Astrocyte (in vitro differentiated cells and primary cell): Measurements from ENCODE around the gene NLGN4Y. TPM values are rescaled to one million over a fixed set of nuclear protein-coding genes. Genes with fewer than 3 reads are reported as not detected.

Source experiments
- DNase-seq: peaks from one replicate; pipeline ENCODE4 v3.0.0-alpha.2; 2010; ENCODE audit warnings: low read depth
- FAIRE-seq: peaks from 2 replicates; lab custom pipeline; 2011; peaks lifted over from hg19 to GRCh38; lab: Jason Lieb, UNC
- H2AFZ ChIP-seq: 2 replicates; pipeline ENCODE4 v1.6.0; 2012; ENCODE audit warnings: low read depth, low read length, inconsistent platforms
- H3K27ac ChIP-seq: 2 replicates; pipeline ENCODE4 v1.5.1; 2011; ENCODE audit warnings: low read depth, low read length, inconsistent platforms
- H3K27me3 ChIP-seq: 2 replicates; pipeline ENCODE4 v1.6.0; 2011; ENCODE audit warnings: low read length, inconsistent platforms; ENCODE audit not compliant: insufficient read depth
- H3K36me3 ChIP-seq: 2 replicates; pipeline ENCODE4 v1.5.1; 2011; ENCODE audit warnings: low read length, inconsistent platforms; ENCODE audit not compliant: insufficient read depth
- H3K4me1 ChIP-seq: 2 replicates; pipeline ENCODE4 v1.5.1; 2011; ENCODE audit warnings: low read length, inconsistent platforms; ENCODE audit not compliant: insufficient read depth
- H3K4me2 ChIP-seq: 2 replicates; pipeline ENCODE4 v1.6.0; 2012; ENCODE audit warnings: low read length, inconsistent platforms
- H3K4me3 ChIP-seq: 2 replicates; pipeline ENCODE4 v1.5.1; 2011; ENCODE audit warnings: low read depth, mild to moderate bottlenecking, low read length, inconsistent platforms; ENCODE audit not compliant: insufficient read depth
- H3K79me2 ChIP-seq: 2 replicates; pipeline ENCODE4 v1.6.0; 2012; ENCODE audit warnings: mild to moderate bottlenecking, low read length, inconsistent platforms; ENCODE audit not compliant: insufficient read depth
- H3K9ac ChIP-seq: 2 replicates; pipeline ENCODE4 v1.6.0; 2012; ENCODE audit warnings: mild to moderate bottlenecking, low read length, inconsistent platforms
- H3K9me3 ChIP-seq: 2 replicates; pipeline ENCODE4 v1.5.1; 2012; ENCODE audit warnings: low read depth, mild to moderate bottlenecking, low read length, inconsistent platforms; ENCODE audit not compliant: insufficient read depth
- H4K20me1 ChIP-seq: 2 replicates; pipeline ENCODE4 v1.6.0; 2012; ENCODE audit warnings: low read length, inconsistent platforms; ENCODE audit not compliant: insufficient read depth
- H3K27ac Mint-ChIP-seq: one replicate; pipeline ENCODE4 v1.8.0; 2021; ENCODE audit warnings: mild to moderate bottlenecking, mixed read lengths; ENCODE audit not compliant: unreplicated experiment
- H3K27me3 Mint-ChIP-seq: one replicate; pipeline ENCODE4 v1.8.0; 2021; ENCODE audit warnings: low read depth, mixed read lengths; ENCODE audit not compliant: unreplicated experiment
- H3K36me3 Mint-ChIP-seq: one replicate; pipeline ENCODE4 v1.8.0; 2021; ENCODE audit warnings: low read depth, mixed read lengths; ENCODE audit not compliant: unreplicated experiment
- H3K4me1 Mint-ChIP-seq: one replicate; pipeline ENCODE4 v1.8.0; 2021; ENCODE audit warnings: low read depth, mixed read lengths; ENCODE audit not compliant: unreplicated experiment
- H3K4me3 Mint-ChIP-seq: one replicate; pipeline ENCODE4 v1.8.0; 2021; ENCODE audit warnings: mild to moderate bottlenecking, moderate library complexity, mixed read lengths; ENCODE audit not compliant: unreplicated experiment
- H3K9me3 Mint-ChIP-seq: one replicate; pipeline ENCODE4 v1.8.0; 2021; ENCODE audit warnings: mild to moderate bottlenecking, mixed read lengths; ENCODE audit not compliant: unreplicated experiment
- CTCF ChIP-seq: IDR thresholded peaks from 2 replicates; pipeline ENCODE4 v1.5.1; 2011; ENCODE audit warnings: low read depth, mild to moderate bottlenecking, inconsistent platforms, low read length, moderate library complexity; ENCODE audit not compliant: insufficient read depth
- EZH2 ChIP-seq: IDR thresholded peaks from 2 replicates; pipeline ENCODE4 v1.6.1; 2012; ENCODE audit warnings: mild to moderate bottlenecking, low read length, inconsistent platforms; ENCODE audit not compliant: insufficient read depth
- total RNA-seq: library from RNA; stranded (reverse); gene quantifications from 2 replicates; pipeline ENCODE4 v1.2.1, GENCODE V29; 2021

The NLGN4Y gene
- total RNA-seq, 1 donor from 2014 or later, result 19.7 TPM

- H3K27ac Mint-ChIP-seq, result no peak overlapping the region
- no peaks in the 10 kb centered on the region for H3K4me1 ChIP-seq
- H3K36me3 ChIP-seq, result no peaks in the 10 kb centered on the region
- H3K9me3 Mint-ChIP-seq, result no peaks in the 10 kb centered on the region
- H3K27ac ChIP-seq, result no peak overlapping the region
- no peaks in the 10 kb centered on the region for H3K27me3 Mint-ChIP-seq
- H3K4me3 ChIP-seq, result no peak overlapping the region
- H3K9me3 ChIP-seq, result no peaks in the 10 kb centered on the region
- no peaks in the 10 kb centered on the region for H3K4me1 Mint-ChIP-seq
- H3K4me3 Mint-ChIP-seq, result no peak overlapping the region
- DNase-seq, result no peak
- H3K36me3 Mint-ChIP-seq, result no peaks in the 10 kb centered on the region
- TF ChIP-seq CTCF, result no peak
- no peak for TF ChIP-seq EZH2
- H4K20me1 ChIP-seq, result no peaks in the 10 kb centered on the region
- H3K27me3 ChIP-seq, result no peaks in the 10 kb centered on the region
- H2AFZ ChIP-seq, result no peak overlapping the region
- no peak overlapping the region for H3K4me2 ChIP-seq
- no peak overlapping the region for H3K9ac ChIP-seq
- FAIRE-seq, result no peak
- no peaks in the 10 kb centered on the region for H3K79me2 ChIP-seq
Observed at GRCh38 chrY:14490226-14490625, 34.1 kb upstream of the NLGN4Y start.

GRCh38 chrY:14498071-14498470 is 26.3 kb upstream of the NLGN4Y start:
- H3K27me3 Mint-ChIP-seq, result no peaks in the 10 kb centered on the region
- no peak for FAIRE-seq
- H3K27me3 ChIP-seq, result no peaks in the 10 kb centered on the region

More at GRCh38 chrY:14498071-14498470, 26.3 kb upstream of the NLGN4Y start:
- Mint-ChIP-seq H3K36me3 (no peaks in the 10 kb centered on the region), H3K27ac (no peak overlapping the region), H3K4me3 (no peak overlapping the region), H3K4me1 (no peaks in the 10 kb centered on the region), H3K9me3 (no peaks in the 10 kb centered on the region)
- no peak for DNase-seq
- Histone ChIP-seq H3K4me2 (no peak overlapping the region), H3K4me3 (no peak overlapping the region), H3K27ac (no peak overlapping the region), H3K79me2 (no peaks in the 10 kb centered on the region), H2AFZ (no peak overlapping the region), H3K4me1 (no peaks in the 10 kb centered on the region), H4K20me1 (no peaks in the 10 kb centered on the region), H3K9ac (no peak overlapping the region), H3K36me3 (no peaks in the 10 kb centered on the region), H3K9me3 (no peaks in the 10 kb centered on the region)
- no peak for TF ChIP-seq CTCF
- no peak for TF ChIP-seq EZH2
